ENCODE data around the gene LHPP. TPM values are rescaled to one million over a fixed set of nuclear protein-coding genes. Genes with fewer than 3 reads are reported as not detected.

The LHPP gene
- total RNA-seq, 1 experiment from 2014 or later = 9.4 TPM

- DNase-seq (ENCODE audit: low read depth) = peak; percentile 70
These were observed 179.9 kb downstream of the LHPP start for GRCh38 chr10:124641282-124642087.

GRCh38 chr10:124642088-124642710, 180.6 kb downstream of the LHPP start:
- no peak for DNase-seq (ENCODE audit: low read depth)

GRCh38 chr10:124643330-124644009, 181.8 kb downstream of the LHPP start:
- no peak for DNase-seq (ENCODE audit: low read depth)

DNA sequence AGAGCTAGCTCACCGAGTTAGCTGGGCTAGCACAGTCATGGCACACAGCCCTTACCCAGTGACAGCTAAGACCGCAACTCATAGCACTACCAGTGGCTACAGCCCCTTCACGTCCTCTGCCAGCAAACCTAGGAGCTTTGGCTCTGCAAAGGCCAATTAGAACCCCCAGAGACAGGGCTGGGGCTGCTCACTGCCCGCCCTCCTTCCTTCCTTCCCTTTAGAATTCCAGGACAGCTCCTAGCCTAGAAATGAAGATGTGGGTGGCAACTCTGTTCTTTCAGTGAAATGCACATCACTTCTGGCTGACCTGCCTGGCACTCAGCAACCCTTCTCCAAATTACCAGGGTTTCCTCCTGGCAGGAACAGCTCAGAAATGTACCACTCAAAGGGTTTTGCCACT, 182.6 kb downstream of the LHPP start:
- no peak for DNase-seq (ENCODE audit: low read depth)

- no peak for DNase-seq (ENCODE audit: low read depth)
These were observed 183.3 kb downstream of the LHPP start for GRCh38 chr10:124644771-124645415.

- no peak for DNase-seq (ENCODE audit: low read depth)
These were observed 184.0 kb downstream of the LHPP start for GRCh38 chr10:124645467-124646095.

DNA sequence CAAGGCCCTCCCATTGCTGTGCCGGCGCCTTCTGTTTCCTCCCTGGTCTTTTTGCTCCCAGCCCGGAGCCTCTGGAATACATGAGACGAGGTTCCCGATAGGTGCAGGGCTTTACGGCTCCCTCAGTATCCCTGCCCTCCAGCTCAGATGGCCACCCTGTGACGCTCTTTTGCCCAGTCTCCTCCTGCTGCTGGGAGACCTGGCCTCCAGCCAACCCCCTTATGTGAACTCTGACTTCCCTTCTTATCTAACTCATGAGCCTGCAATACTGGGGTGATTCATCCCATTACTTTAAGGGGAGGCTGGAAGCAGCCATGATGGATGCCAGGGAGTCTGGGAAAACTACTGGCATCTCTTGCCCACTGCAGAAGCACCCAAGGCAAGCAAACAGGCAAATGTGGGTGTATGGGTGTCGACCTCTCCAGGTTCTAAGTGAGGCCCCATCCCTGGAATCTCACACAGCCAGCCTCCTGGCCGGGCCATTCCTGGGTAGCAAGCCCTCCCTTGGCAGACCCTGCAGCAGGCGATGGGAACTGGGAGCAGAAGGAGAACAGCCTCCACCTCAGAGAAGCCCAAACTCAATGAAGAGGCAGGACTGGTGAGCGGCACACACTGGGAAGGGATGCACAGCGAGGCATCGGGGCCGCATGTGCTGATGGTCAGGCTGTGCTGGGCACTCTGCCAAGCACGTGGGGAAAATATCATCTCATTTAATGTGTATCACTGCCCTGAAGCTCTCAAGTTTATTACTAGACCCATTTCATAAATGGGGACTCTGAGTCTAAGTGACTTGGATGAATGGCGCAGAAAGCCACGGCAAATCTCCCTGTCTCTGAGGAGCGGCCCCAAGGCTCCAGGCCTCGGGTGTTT, 185.1 kb downstream of the LHPP start:
- peak; percentile 60 for DNase-seq (ENCODE audit: low read depth)

DNA sequence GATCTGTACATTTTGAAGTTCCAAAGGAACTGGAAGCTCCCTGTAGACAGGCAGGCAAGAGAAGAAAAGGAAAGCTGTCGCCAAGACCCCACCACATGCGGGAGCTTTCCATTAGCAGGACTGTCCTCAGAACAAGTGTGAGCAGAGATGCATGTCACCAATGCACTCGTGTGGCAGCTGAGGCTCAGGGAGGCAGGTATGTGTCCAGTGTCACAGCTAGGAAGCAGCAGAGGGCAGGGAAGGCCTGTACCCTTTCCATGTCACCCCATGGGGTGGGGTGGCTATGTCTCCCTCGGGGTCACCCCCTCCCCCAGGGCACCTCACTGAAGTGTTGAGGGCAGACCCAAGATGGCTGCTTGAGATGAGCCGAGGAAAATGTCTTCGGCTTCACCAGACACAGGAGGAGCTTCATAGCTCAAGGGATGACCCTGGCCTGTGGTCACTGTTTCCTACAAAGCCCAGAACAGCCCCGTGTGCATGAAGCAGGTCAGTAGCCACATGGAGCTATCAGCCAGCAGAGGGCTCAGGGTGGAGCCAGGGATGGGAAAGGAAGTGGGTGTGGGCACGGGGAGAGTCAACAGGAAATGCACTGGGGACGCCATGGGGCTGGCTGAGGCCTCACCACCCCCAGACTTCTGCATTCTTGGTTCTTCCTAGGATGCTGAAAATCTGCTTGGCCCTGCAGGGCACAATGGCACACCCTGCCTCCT, 186.0 kb downstream of the LHPP start:
- DNase-seq (ENCODE audit: low read depth) = peak; percentile 62

GRCh38 chr10:124648131-124648475, 186.5 kb downstream of the LHPP start:
- no peak for DNase-seq (ENCODE audit: low read depth)

DNA sequence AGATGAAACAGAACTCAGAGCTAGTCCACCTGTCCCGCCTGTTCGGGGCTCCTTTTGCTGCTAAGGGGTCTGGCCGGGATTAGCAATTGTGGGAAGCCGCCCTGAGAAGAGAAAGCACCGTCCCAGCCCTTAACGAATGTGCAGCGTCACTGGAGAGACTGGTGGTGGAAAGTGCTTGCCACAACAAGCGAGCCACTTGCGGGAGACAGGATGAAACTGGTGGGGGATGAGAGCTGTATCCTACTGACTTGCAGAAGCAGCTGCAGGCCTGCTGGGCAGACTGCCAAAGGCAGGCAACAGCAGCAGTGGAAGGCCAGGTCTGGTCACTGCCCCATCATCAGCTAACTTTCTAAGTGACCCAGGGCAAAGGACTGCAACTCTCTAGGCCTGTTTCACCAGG, 187.1 kb downstream of the LHPP start:
- peak; percentile 74 for DNase-seq (ENCODE audit: low read depth)

DNA sequence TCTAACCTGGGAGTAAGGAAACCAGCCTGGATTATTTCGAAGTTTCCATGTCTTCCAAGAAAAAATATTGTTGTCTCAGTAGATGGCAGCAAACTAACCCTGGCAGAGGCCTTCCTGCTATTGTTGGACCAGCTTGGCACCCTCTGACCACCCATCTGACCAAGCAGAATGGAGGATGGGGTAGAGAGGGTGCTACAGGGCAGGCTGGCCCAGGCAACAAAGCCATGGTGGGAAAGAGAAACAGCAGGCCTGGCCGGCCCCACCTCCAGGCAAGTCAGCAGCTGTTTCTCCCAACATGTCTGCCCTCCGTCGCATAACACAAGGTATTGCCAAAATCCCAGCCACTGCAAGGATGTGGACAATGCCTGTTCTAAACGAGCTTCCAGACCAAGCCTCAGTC, 187.6 kb downstream of the LHPP start:
- DNase-seq (ENCODE audit: low read depth) = no peak

DNA sequence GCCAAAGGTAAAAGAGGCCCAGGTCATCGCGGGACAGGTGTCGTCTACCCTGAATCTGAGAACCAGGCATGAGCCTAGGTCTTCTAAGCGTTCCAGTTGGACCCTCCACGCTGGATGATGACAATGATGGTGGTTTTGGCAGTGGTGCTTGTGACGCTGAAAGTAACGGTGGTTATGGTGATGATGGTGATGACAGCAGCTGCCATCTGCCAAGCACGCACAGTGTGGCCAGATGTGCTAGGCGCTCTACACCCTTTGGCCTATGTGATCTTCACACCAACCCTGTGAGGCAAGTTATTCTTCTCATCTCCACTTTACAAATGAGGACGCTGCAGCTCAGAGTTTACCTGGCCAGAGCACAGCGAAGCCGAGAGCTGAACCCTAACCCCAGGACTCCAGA, 188.6 kb downstream of the LHPP start:
- no peak for DNase-seq (ENCODE audit: low read depth)

GRCh38 chr10:124650820-124651401, 189.3 kb downstream of the LHPP start:
- no peak for DNase-seq (ENCODE audit: low read depth)

DNA sequence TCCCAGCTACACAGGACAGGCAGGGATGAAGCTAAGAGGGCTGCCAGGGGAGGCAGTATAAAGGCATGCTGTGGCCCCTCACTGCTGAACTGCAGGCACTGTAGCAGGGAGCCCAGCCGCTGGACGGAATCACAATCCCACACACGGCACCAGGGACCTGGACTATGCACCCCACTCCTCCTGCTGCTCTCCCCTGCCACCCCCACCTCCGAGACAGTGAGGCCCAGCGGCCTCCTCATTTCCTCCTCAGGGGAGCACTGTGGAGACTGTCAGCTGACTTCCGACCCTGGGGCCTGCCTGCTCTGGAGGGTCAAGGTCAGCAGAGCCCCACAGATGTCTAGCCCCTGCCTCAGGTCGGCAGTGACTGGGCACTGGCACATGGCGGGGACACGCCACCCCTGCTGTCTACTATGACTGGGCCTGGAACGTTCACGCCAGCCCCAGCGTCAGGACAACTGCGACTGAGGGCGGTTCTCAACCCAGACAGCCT, 189.8 kb downstream of the LHPP start:
- DNase-seq (ENCODE audit: low read depth) = no peak

GRCh38 chr10:124652200-124652599, 190.6 kb downstream of the LHPP start:
- no peak for DNase-seq (ENCODE audit: low read depth)

- DNase-seq (ENCODE audit: low read depth) = no peak
These were observed 191.1 kb downstream of the LHPP start for GRCh38 chr10:124652701-124653100.

GRCh38 chr10:124653311-124653710, 191.7 kb downstream of the LHPP start:
- no peak for DNase-seq (ENCODE audit: low read depth)

GRCh38 chr10:124653811-124654651, 192.4 kb downstream of the LHPP start:
- DNase-seq (ENCODE audit: low read depth) = no peak

DNA sequence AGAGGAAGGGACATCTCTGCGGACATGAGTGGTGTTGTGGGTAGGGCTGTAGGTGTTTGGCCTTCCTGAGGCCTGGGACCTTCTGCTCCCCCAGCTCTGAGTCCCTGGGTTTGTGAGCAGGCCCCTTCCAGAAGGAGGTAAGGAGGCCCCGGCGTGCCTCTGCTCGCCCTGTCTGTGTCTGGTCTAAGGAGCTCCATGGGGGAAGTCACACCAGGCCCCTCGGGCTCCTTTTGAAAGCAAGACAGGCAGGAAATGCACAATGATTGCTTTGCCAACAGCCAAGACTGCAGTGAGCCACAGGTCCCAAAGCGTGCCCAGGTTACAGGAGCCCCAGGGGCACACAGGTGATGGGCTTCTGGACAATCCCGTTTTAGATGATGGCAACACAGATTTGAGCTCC, 193.1 kb downstream of the LHPP start:
- no peak for DNase-seq (ENCODE audit: low read depth)
